GM12878 (cell line): Measurements from ENCODE around the gene ADAM33. TPM values are rescaled to one million over a fixed set of nuclear protein-coding genes. Genes with fewer than 3 reads are reported as not detected.

Source experiments
- ATAC-seq: fragments of 200-7000 bp; cut with Tn5 transposase; 3 replicates; pipeline ENCODE4 v1.9.1; 2020; ENCODE audit warnings: mild to moderate bottlenecking, moderate library complexity
- BruUV-seq: library from RNA; stranded (reverse); fragments of 400-500 nt; replicated peaks from 2 replicates; lab custom pipeline; 2021; lab: Mats Ljungman, UMichigan
- CTCF ChIA-PET: fragments of 300-600 bp; sonication (Branson Sonifier 250); formaldehyde crosslinking; extraction: SDS; loops from one replicate; lab custom pipeline; 2021; ENCODE audit warnings: inconsistent platforms; lab: Yijun Ruan, JAX
- POLR2A ChIA-PET: fragments of 350-600 bp; formaldehyde crosslinking; extraction: SDS; loops from one replicate; lab custom pipeline; 2021; ENCODE audit warnings: inconsistent platforms; lab: Charles Lee
- RAD21 ChIA-PET: fragments of 300-600 bp; sonication (Branson Sonifier 250); formaldehyde crosslinking; loops from one replicate; lab custom pipeline; 2023; ENCODE audit warnings: antibody characterized with exemption; ENCODE audit not compliant: unreplicated experiment; lab: Charles Lee
- SMC1A ChIA-PET: fragments of 300-600 bp; sonication (Branson Sonifier 250); formaldehyde crosslinking; loops from one replicate; lab custom pipeline; 2023; ENCODE audit not compliant: unreplicated experiment, uncharacterized antibody; lab: Charles Lee
- DNase-seq: peaks from one replicate; pipeline ENCODE4 v3.0.0-alpha.2; 2011; ENCODE audit warnings: low read depth, low spot score
- FAIRE-seq: peaks from 3 replicates; lab custom pipeline; 2011; peaks lifted over from hg19 to GRCh38; lab: Jason Lieb, UNC
- H2AFZ ChIP-seq: 2 replicates; pipeline ENCODE4 v1.6.0; 2011; ENCODE audit warnings: low read depth, low read length, control low read depth; ENCODE audit not compliant: control insufficient read depth
- H3K27ac ChIP-seq: 2 replicates; pipeline ENCODE4 v1.5.1; 2011; ENCODE audit warnings: control low read depth; ENCODE audit not compliant: control insufficient read depth, insufficient read depth
- H3K27me3 ChIP-seq, 2 experiments: replicated peaks in 1 of 2; 2 replicates each; pipeline versions ENCODE4 v1.6.0 to v1.6.1; 2011; ENCODE audit warnings: low read length in 1 of 2; ENCODE audit not compliant: control insufficient read depth in 2 of 2, insufficient read depth in 2 of 2
- H3K36me3 ChIP-seq, 2 experiments: 2 replicates each; pipeline ENCODE4 v1.5.1; 2011; ENCODE audit warnings: low read length in 1 of 2; ENCODE audit not compliant: control insufficient read depth in 2 of 2, insufficient read depth in 2 of 2
- H3K4me1 ChIP-seq: 2 replicates; pipeline ENCODE4 v1.6.1; 2011; ENCODE audit warnings: mild to moderate bottlenecking, low read length, moderate library complexity, mixed read lengths; ENCODE audit not compliant: control insufficient read depth, insufficient read depth
- H3K4me2 ChIP-seq: 2 replicates; pipeline ENCODE4 v1.6.0; 2011; ENCODE audit warnings: control low read depth; ENCODE audit not compliant: control insufficient read depth, insufficient read depth
- H3K4me3 ChIP-seq: fragments of 200-600 bp; sonication (generic); 2 replicates; pipeline ENCODE4 v1.5.1; 2016
- H3K79me2 ChIP-seq: 2 replicates; pipeline ENCODE4 v1.6.0; 2011; ENCODE audit warnings: low read length; ENCODE audit not compliant: control insufficient read depth, insufficient read depth
- H3K9ac ChIP-seq: 2 replicates; pipeline ENCODE4 v1.8.0; 2011; ENCODE audit warnings: low read length, control low read depth, mixed read lengths; ENCODE audit not compliant: control insufficient read depth, insufficient read depth
- H3K9me3 ChIP-seq: replicated peaks from 3 replicates; pipeline ENCODE4 v1.5.1; 2011; ENCODE audit warnings: mild to moderate bottlenecking, low read length; ENCODE audit not compliant: control insufficient read depth, insufficient read depth
- H4K20me1 ChIP-seq: 2 replicates; pipeline ENCODE4 v1.6.0; 2011; ENCODE audit not compliant: control insufficient read depth, insufficient read depth
- BHLHE40 ChIP-seq, 2 experiments: fragments of 450-650 bp in 1 of 2; IDR thresholded peaks; 2 replicates each; pipeline ENCODE4 v1.6.1; 2011 to 2017; ENCODE audit warnings: low read depth in 2 of 2, borderline replicate concordance in 1 of 2, improper control_type of control experiment in 1 of 2, low read length in 1 of 2, mild to moderate bottlenecking in 1 of 2
- CEBPB ChIP-seq, 2 experiments: fragments of 150-350 bp in 1 of 2; IDR thresholded peaks; 2 replicates each; pipeline ENCODE4 v1.6.1; 2012 to 2014; ENCODE audit warnings: low read depth in 2 of 2, low read length in 2 of 2, borderline replicate concordance in 1 of 2, inconsistent platforms in 1 of 2
- EZH2 ChIP-seq: IDR thresholded peaks from 2 replicates; pipeline ENCODE4 v1.6.1; 2012; ENCODE audit warnings: low read depth, mild to moderate bottlenecking, control low read depth, inconsistent platforms, low read length, borderline replicate concordance; ENCODE audit not compliant: control insufficient read depth
- NBN ChIP-seq: fragments of 450-650 bp; IDR thresholded peaks from 2 replicates; pipeline ENCODE4 v1.6.1; 2016
- NFYA ChIP-seq: IDR thresholded peaks from 2 replicates; pipeline ENCODE4 v1.6.1; 2011; ENCODE audit warnings: low read depth, mild to moderate bottlenecking, low read length, improper control_type of control experiment, borderline replicate concordance
- NFYB ChIP-seq: IDR thresholded peaks from 2 replicates; pipeline ENCODE4 v1.6.1; 2011; ENCODE audit warnings: low read depth, mild to moderate bottlenecking, low read length, improper control_type of control experiment, moderate library complexity; ENCODE audit not compliant: insufficient read depth
- REST ChIP-seq: IDR thresholded peaks from 2 replicates; pipeline ENCODE4 v1.6.1; 2012; ENCODE audit warnings: mild to moderate bottlenecking, low read depth, low read length
- SUZ12 ChIP-seq: fragments of 200-600 bp; sonication (generic); IDR thresholded peaks from one replicate; pipeline ENCODE4 v1.6.1; 2018; ENCODE audit warnings: antibody characterized with exemption, mild to moderate bottlenecking; ENCODE audit not compliant: unreplicated experiment
- ZNF24 ChIP-seq: fragments of 450-650 bp; IDR thresholded peaks from 2 replicates; pipeline ENCODE4 v1.6.1; 2017; ENCODE audit warnings: antibody characterized with exemption, mild to moderate bottlenecking
- ZNF687 ChIP-seq: fragments of 450-650 bp; IDR thresholded peaks from 2 replicates; pipeline ENCODE4 v1.6.1; 2017; ENCODE audit warnings: mild to moderate bottlenecking, moderate library complexity
- WGBS: methylation state at CpG from one replicate; pipeline ENCODE4 v1.1.6; 2016; ENCODE audit warnings: low lambda C conversion rate; ENCODE audit not compliant: insufficient replicate concordance, insufficient coverage; ENCODE audit errors: missing lambda C conversion rate; 5-methylcytosine and 5-hydroxymethylcytosine counted together
- in situ Hi-C: fragments of 300-500 bp; cut with MboI; formaldehyde crosslinking; loops from 9 replicates; pipeline ENCODE4 v1.14.3; 2018; ENCODE audit warnings: mixed read lengths
- intact Hi-C: fragments of 100-400 bp; cut with micrococcal nuclease; formaldehyde crosslinking; loops from one replicate; pipeline ENCODE4 v1.14.2; 2022; ENCODE audit not compliant: unreplicated experiment
- polyA plus RNA-seq, 11 experiments: library from polyadenylated mRNA; depleted of rRNA in 4 of 11; unstranded in 6 of 11; stranded (reverse) in 5 of 11; fragments of >200 nt; fragmentation: Nextera tagmentation in 4 of 11; fragmentation: Illumina TruSeq in 1 of 11; extraction: Ambion mirVana in 4 of 11; extraction: Trizol in 1 of 11; gene quantifications; 1 replicate in 1 of 11; 2 replicates in 10 of 11; pipeline versions ENCODE4 v1.2.1 to v1.2.3, GENCODE V29; 2011 to 2016; ENCODE audit warnings: inconsistent platforms in 2 of 11, missing spikeins in 2 of 11, low read depth in 1 of 11
- total RNA-seq, 4 experiments: library from RNA; depleted of rRNA in 3 of 4; stranded (reverse); fragments of >200 nt in 3 of 4; fragmentation: Illumina TruSeq in 1 of 4; extraction: Trizol in 1 of 4; gene quantifications; 2 replicates each; pipeline versions ENCODE4 v1.2.1 to v1.2.3, GENCODE V29; 2013 to 2021

Gene ADAM33
- total and polyA plus RNA-seq, 10 of the 15 experiments (the other 5 are each of a cell fraction or from before 2014, with no cell fraction given) = not detected

GRCh38 chr20:3660262-3661059, 21.3 kb downstream of the ADAM33 start (continued):
- TF ChIP-seq CEBPB (IDR thresholded peaks at IDR 0.05; ENCODE audit: borderline replicate concordance in 1 of 2, low read depth in 2 of 2, low read length in 2 of 2) (no peak), NFYB (no peak), SUZ12 (peak; percentile 82), NBN (no peak), NFYA (no peak), BHLHE40 (IDR thresholded peaks at IDR 0.05; ENCODE audit: borderline replicate concordance in 1 of 2, low read depth in 2 of 2, low read length in 1 of 2) (peak in 1 of 2 experiments; percentile 50; a peak in 2 of 4 replicates)

- peaks cover 6 to 11% of the 10 kb centered on the region in 2 experiments; a peak in 3 of 4 replicates for H3K27me3 ChIP-seq
- no peak for TF ChIP-seq ZNF687
- no peak for TF ChIP-seq EZH2
- TF ChIP-seq REST = no peak
- no peak for TF ChIP-seq ZNF24
These were observed 22.1 kb downstream of the ADAM33 start for GRCh38 chr20:3659492-3660261.

More at GRCh38 chr20:3659492-3660261, 22.1 kb downstream of the ADAM33 start:
- POLR2A ChIA-PET = interaction anchor here (0.6 kb wide), 1 partner anchor 234 kb away, joined by 5 read pairs; no protein-coding TSS in a partner anchor
- in situ Hi-C loops = no loop called here
- Histone ChIP-seq H3K79me2 (no peaks in the 10 kb centered on the region), H3K4me3 (no peak overlapping the region), H2AFZ (no peak overlapping the region), H3K27ac (no peak overlapping the region), H3K36me3 (no peaks in the 10 kb centered on the region), H4K20me1 (peaks cover 5% of the 10 kb centered on the region; the same call in 1 of the 2 replicates), H3K4me1 (peaks cover 23% of the 10 kb centered on the region), H3K4me2 (peak overlapping the region; percentile 17), H3K9me3 (no peaks in the 10 kb centered on the region), H3K9ac (no peak overlapping the region)
- SMC1A ChIA-PET = interaction anchor here (0.8 to 1.0 kb wide), 4 partner anchors 10 to 59 kb away, joined by 3 to 4 read pairs (median 3); no protein-coding TSS in a partner anchor
- no TSS peak for BruUV-seq
- ATAC-seq = peak; percentile 4; the same call in 1 of the 3 replicates
- intact Hi-C loops = no loop called here
- CTCF ChIA-PET = interaction anchor here (0.9 to 1.3 kb wide), 3 partner anchors 15 to 52 kb away, joined by 3 to 5 read pairs (median 3); no protein-coding TSS in a partner anchor
- FAIRE-seq = peak; percentile 74
- RAD21 ChIA-PET = interaction anchor here (1.1 kb wide), 1 partner anchor 34 kb away, joined by 8 read pairs; no protein-coding TSS in a partner anchor
- no peak for DNase-seq
- 78% methylated on average over 12 of the region's 12 CpGs for WGBS
